ENCODE results near the gene ARHGAP33.
"Not testable (repeated sequence)": the region's sequence is repeated elsewhere in the genome, so short reads cannot be mapped to it uniquely, and the experiment has no call there.

The ARHGAP33 gene

GRCh38 chr19:35793381-35794165, 18.2 kb downstream of the ARHGAP33 start:
- DNase-seq (ENCODE audit: low read depth): no peak
- TF ChIP-seq CTCF (IDR thresholded peaks at IDR 0.05; ENCODE audit: control insufficient read depth, insufficient read depth, low read depth, low read length, missing control alignments): no peak
- no peak overlapping the region for H3K4me3 ChIP-seq (ENCODE audit: control insufficient read depth, low read depth, low read length)

DNA sequence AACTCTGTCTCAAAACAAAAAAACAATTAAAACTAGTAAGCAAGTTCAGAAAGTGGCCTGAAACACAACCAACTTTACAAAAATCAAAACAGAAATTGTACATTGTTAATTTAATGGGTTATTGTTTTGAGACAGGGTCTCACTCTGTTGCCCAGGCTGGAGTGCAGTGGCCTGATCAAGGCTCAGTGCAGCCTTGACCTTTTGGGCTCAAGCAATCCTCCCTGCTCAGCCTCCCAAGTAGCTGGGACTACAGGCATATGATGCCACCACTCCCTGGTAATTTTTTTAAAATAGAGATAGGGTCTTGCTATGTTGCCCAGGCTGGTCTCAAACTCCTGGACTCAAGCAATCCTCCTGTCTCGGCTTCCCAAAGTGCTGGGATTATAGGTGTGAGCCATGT, 20.2 kb downstream of the ARHGAP33 start:
- H3K4me3 ChIP-seq (ENCODE audit: control insufficient read depth, low read depth, low read length); DNase-seq (ENCODE audit: low read depth): not testable (repeated sequence)

DNA sequence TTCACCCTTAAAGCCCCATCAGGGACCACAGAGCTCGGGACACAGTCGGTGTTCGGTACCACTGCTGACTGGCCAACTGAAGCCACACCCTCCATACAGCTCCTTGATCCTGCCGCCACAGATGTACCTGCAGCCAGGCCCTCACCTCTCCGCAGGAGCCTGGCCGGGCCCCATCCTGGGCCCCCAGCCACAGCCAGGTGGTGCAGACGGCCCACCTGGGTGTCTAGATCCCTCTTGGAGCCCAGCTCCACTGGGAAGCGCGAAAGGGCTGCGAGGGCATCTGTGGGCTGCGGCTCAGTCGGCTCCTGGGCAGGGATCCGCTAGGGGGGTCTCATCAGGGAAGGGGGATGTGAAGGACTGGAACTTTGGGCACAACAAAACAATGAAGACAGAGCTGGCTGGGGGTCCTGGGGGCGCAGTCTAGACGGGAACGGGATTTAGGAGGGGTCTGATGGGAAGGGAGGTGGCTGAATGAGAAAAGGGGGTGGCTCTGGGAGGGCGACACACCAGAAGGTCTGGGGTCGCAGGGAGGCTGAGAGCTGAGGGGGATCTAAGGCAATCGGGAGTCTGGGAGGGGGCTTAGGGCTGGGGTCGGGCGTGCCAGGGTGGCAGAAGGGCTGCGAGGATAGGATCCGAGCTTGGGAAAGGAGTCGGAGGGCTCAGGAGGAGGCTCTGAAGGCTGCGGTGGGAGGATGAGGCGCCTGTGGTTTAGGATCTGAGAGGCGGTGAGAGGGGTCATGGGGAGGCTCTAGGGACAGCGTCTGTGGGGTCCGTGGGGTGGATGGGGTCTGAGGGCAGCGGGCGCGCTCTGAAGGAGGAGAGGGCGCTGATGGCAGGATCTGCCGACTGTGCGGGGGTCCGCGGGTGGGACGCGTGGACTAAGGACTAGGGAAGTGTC, 21.5 kb downstream of the ARHGAP33 start:
- no peak overlapping the region for H3K4me3 ChIP-seq (ENCODE audit: control insufficient read depth, low read depth, low read length)
- no peak for TF ChIP-seq CTCF (IDR thresholded peaks at IDR 0.05; ENCODE audit: control insufficient read depth, insufficient read depth, low read depth, low read length, missing control alignments)
- DNase-seq (ENCODE audit: low read depth): no peak

GRCh38 chr19:35797663-35798062, 22.3 kb downstream of the ARHGAP33 start:
- TF ChIP-seq CTCF (IDR thresholded peaks at IDR 0.05; ENCODE audit: control insufficient read depth, insufficient read depth, low read depth, low read length, missing control alignments): no peak
- no peak for DNase-seq (ENCODE audit: low read depth)
- H3K4me3 ChIP-seq (ENCODE audit: control insufficient read depth, low read depth, low read length): no peak overlapping the region

GRCh38 chr19:35801828-35802227, 26.5 kb downstream of the ARHGAP33 start:
- no peak for DNase-seq (ENCODE audit: low read depth)
- TF ChIP-seq CTCF (IDR thresholded peaks at IDR 0.05; ENCODE audit: control insufficient read depth, insufficient read depth, low read depth, low read length, missing control alignments): no peak
- H3K4me3 ChIP-seq (ENCODE audit: control insufficient read depth, low read depth, low read length): no peak overlapping the region

GRCh38 chr19:35805526-35806102, 30.2 kb downstream of the ARHGAP33 start:
- no peak overlapping the region for H3K4me3 ChIP-seq (ENCODE audit: control insufficient read depth, low read depth, low read length)
- no peak for TF ChIP-seq CTCF (IDR thresholded peaks at IDR 0.05; ENCODE audit: control insufficient read depth, insufficient read depth, low read depth, low read length, missing control alignments)
- DNase-seq (ENCODE audit: low read depth): no peak

- DNase-seq (ENCODE audit: low read depth): no peak
- TF ChIP-seq CTCF (IDR thresholded peaks at IDR 0.05; ENCODE audit: control insufficient read depth, insufficient read depth, low read depth, low read length, missing control alignments): no peak
- H3K4me3 ChIP-seq (ENCODE audit: control insufficient read depth, low read depth, low read length): no peak overlapping the region
Observed at GRCh38 chr19:35806597-35806996, 31.2 kb downstream of the ARHGAP33 start.
